ENCODE results near the gene GRIFIN.

- TF ChIP-seq EZH2 (IDR thresholded peaks at IDR 0.05; ENCODE audit: insufficient read depth, poor library complexity, severe bottlenecking) (no peak), EZH2phosphoT487 (IDR thresholded peaks at IDR 0.05; ENCODE audit: insufficient read depth, low read depth) (no peak)
Observed at GRCh38 chr7:2504128-2504888, 28.1 kb upstream of the GRIFIN start.

Measured in GM23248 (cell line).